Activated T-cell treated with anti-CD3 and anti-CD28 coated beads, Interleukin-2, amount 50 U/mL, for 72 hours (primary cell): Measurements from ENCODE around the gene CDX2. TPM values are rescaled to one million over a fixed set of nuclear protein-coding genes. Genes with fewer than 3 reads are reported as not detected.

ENCODE experiments used
- ATAC-seq, 2 donors: fragments of 150-1000 bp; cut with Tn5 transposase; replicated peaks in 1 of 2; 2 replicates each; pipeline ENCODE4 v1.10.0; 2021; ENCODE audit warnings: moderate library complexity in 2 of 2, mild to moderate bottlenecking in 1 of 2
- DNase-seq, 2 donors: peaks; one replicate each; pipeline ENCODE4 v3.0.0; 2021 to 2022; ENCODE audit warnings: mixed read lengths in 1 of 2
- H3K27ac Mint-ChIP-seq: one replicate; pipeline ENCODE4 v1.8.0; 2022; ENCODE audit warnings: mild to moderate bottlenecking, moderate library complexity, mixed read lengths
- H3K27me3 Mint-ChIP-seq: one replicate; pipeline ENCODE4 v1.8.0; 2022; ENCODE audit warnings: low read depth, mixed read lengths
- H3K36me3 Mint-ChIP-seq, 2 donors: one replicate each; pipeline ENCODE4 v1.8.0; 2022; ENCODE audit warnings: mixed read lengths in 2 of 2, mild to moderate bottlenecking in 1 of 2; ENCODE audit not compliant: insufficient read depth in 2 of 2
- H3K4me1 Mint-ChIP-seq: one replicate; pipeline ENCODE4 v1.8.0; 2022; ENCODE audit warnings: low read depth, mixed read lengths
- H3K4me3 Mint-ChIP-seq, 2 donors: one replicate each; pipeline ENCODE4 v1.8.0; 2022; ENCODE audit warnings: mild to moderate bottlenecking in 2 of 2, mixed read lengths in 2 of 2, moderate library complexity in 2 of 2
- H3K9me3 Mint-ChIP-seq, 2 donors: one replicate each; pipeline ENCODE4 v1.8.0; 2022; ENCODE audit warnings: mixed read lengths in 2 of 2
- total RNA-seq, 2 donors: library from RNA; stranded (reverse); gene quantifications; one replicate each; pipeline ENCODE4 v1.2.3, GENCODE V29; 2022

Gene CDX2
- total RNA-seq, 2 donors from 2014 or later: not detected

DNA sequence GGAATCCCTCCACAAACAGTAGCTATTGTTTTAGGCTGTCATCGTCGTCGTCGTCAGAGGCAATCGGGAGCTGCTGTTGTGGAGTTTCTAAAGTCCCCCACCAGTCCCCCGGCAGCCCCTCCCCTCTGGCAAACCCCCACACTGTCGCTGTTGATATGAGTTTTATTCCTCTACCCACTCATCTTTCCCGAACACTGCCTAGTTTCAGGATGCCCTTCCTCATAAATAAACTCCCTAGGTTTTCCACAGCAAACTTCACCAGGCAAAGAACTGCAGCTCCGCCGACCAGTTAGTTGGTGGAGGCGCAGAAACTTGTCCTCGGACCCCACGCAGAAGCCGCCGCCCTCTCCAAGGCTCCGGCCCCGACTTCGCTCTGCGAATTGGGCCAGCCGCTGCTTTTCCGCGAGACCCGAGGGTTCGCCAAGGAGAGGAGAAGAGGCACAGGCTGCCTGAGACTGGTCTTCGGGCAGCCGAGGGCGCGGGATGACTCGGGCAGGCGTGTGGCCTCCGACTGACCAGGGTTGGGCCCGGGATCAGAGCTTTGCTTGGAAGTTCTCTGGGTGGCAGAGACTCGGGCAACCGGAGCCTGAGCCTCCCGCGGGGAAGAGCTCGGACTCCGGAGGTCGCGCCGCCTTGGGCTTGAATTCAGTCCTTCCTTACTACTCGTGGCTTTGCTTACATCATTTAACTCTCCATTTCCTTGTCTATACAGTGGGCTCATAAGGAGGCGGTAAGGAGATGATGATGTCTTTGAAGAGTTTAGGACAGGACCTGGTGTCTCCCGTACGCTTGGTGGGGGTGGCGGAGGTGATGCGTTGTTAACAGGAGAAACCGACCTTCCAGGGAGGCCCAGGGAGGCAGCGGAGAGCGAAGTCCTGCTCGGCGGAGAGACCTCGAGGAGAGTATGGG, 41.4 kb downstream of the CDX2 start:
- Mint-ChIP-seq H3K4me1 (peaks cover 38% of the 10 kb centered on the region), H3K27me3 (peaks cover 93% of the 10 kb centered on the region), H3K36me3 (peaks cover 0 to 2% of the 10 kb centered on the region in 2 donors), H3K9me3 (no peaks in the 10 kb centered on the region), H3K27ac (no peak overlapping the region), H3K4me3 (peak overlapping the region; percentile 65 to 76)
- no peak for ATAC-seq
- peak in 1 of 2 donors; percentile 2 for DNase-seq

DNA sequence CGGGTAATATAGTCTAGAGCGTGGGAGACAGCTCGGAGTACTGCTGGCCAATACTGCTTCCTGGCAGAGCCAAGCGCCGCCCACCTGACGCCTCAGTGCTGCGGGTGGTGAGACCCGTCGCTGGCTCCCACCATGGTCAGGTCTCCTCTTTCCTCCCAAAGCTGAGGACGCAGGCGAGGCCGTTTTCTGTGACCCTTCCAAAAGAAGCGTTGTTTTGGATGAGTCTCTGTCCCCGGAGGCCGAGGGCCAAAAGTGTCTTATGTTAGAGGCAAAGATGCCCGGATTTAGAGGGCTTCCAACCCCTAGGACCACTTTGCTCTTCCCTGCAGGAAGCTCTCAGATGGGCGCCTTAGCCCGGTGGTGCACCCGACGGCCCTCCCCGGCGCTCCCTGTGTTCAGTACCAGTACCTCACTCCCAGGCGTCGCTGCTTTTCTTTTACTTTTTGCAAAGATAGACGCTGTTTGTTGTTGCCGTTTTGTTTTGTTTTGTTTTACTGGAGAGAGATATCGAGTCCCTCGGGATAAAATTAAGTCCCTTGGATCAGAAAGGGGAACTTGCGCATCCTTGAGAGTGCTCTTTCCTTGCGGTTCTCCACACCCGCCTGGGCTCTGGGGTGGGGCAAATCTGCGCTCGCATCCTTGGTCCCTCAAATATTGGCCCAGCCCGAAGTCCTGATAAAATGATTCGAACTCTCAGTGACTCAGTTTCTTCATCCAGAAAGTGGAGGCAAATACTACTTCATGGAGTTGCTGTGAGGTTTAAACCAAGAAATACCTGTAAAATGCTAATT, 42.3 kb downstream of the CDX2 start:
- Mint-ChIP-seq H3K4me3 (peak overlapping the region; percentile 65 to 76), H3K9me3 (no peaks in the 10 kb centered on the region), H3K4me1 (peaks cover 43% of the 10 kb centered on the region), H3K36me3 (peaks cover 0 to 2% of the 10 kb centered on the region in 2 donors), H3K27ac (no peak overlapping the region), H3K27me3 (peaks cover 95% of the 10 kb centered on the region)
- ATAC-seq: peak in 1 of 2 donors; percentile 32
- DNase-seq: peak; percentile 18 to 21

DNA sequence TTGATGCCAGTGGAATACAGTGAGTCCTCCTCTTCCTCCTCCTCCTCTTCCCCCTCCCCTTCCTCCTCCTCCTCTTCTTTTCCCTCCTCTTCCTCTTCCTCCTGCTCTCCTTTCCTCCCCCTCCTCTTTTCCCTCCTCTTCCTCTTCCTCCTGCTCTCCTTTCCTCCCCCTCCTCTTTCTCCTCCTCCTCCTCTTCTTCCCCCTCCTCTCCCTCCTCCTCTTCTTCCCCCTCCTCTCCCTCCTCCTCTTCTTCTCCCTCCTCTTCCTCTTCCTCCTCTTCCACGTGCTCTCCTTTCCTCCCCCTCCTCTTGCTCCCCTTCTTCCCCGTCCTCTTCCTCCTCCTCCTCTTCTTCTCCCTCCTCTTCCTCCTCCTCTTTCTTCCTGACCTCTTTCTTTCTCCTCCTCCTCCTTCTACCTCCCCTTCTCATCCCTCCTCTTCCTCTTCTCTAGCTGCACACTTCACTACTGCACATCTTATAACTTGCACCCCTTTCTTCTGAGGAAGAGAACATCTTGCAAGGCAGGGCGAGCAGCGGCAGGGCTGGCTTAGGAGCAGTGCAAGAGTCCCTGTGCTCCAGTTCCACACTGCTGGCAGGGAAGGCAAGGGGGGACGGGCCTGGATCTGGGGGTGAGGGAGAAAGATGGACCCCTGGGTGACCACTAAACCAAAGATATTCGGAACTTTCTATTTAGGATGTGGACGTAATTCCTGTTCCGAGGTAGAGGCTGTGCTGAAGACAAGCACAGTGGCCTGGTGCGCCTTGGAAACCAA, 43.7 kb downstream of the CDX2 start:
- Mint-ChIP-seq H3K4me3 (peak overlapping the region; percentile 3 to 18), H3K27me3 (peaks cover 91% of the 10 kb centered on the region), H3K36me3 (peaks cover 0 to 3% of the 10 kb centered on the region in 2 donors), H3K4me1 (peaks cover 49% of the 10 kb centered on the region), H3K27ac (no peak overlapping the region), H3K9me3 (no peaks in the 10 kb centered on the region)
- no peak for DNase-seq
- ATAC-seq: no peak

DNA sequence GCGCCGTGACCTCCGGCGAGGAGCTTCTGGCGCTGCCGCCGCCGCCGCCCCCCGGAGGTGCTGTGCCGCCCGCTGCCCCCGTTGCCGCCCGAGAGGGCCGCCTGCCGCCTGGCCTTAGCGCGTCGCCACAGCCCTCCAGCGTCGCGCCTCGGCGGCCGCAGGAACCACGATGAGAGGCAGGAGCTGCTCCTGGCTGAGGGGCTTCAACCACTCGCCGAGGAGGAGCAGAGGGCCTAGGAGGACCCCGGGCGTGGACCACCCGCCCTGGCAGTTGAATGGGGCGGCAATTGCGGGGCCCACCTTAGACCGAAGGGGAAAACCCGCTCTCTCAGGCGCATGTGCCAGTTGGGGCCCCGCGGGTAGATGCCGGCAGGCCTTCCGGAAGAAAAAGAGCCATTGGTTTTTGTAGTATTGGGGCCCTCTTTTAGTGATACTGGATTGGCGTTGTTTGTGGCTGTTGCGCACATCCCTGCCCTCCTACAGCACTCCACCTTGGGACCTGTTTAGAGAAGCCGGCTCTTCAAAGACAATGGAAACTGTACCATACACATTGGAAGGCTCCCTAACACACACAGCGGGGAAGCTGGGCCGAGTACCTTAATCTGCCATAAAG, 44.5 kb downstream of the CDX2 start:
- no peak for ATAC-seq

DNA sequence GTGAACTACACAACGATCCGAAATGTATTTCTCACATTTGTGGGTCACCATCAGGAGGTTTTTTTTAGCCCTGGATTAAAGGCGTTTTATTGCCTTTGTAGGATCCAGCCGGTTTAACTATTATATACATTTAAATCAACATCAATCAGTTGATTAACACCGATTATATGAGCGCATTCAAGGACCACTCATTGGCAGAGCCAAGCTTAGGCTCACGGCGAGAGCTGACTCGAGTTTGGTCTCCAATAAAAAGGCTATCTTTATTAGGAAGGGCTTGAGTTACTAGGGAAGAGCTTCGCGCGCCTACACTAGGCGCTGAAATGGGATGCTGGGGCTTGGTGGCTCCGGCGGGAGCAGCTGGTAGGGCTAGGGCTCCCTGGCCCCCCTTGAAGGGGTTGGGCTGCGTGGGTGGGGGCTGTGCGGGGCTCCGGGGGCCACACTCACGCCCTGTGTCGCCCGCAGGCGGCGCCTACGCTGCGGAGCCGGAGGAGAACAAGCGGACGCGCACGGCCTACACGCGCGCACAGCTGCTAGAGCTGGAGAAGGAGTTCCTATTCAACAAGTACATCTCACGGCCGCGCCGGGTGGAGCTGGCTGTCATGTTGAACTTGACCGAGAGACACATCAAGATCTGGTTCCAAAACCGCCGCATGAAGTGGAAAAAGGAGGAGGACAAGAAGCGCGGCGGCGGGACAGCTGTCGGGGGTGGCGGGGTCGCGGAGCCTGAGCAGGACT, 45.2 kb downstream of the CDX2 start:
- Mint-ChIP-seq H3K4me3 (peak overlapping the region; percentile 82), H3K9me3 (no peaks in the 10 kb centered on the region), H3K27me3 (peaks cover 85% of the 10 kb centered on the region), H3K4me1 (peaks cover 50% of the 10 kb centered on the region), H3K27ac (peak overlapping the region; percentile 92), H3K36me3 (peaks cover 0 to 3% of the 10 kb centered on the region in 2 donors)
- DNase-seq (peak; percentile 42 to 44), ATAC-seq (no peak)

More for the DNA sequence above, 44.5 kb downstream of the CDX2 start:
- Mint-ChIP-seq H3K36me3 (peaks cover 0 to 3% of the 10 kb centered on the region in 2 donors), H3K4me3 (peak overlapping the region in 1 of 2 donors; percentile 12), H3K9me3 (no peaks in the 10 kb centered on the region), H3K27ac (no peak overlapping the region), H3K4me1 (peaks cover 50% of the 10 kb centered on the region), H3K27me3 (peaks cover 85% of the 10 kb centered on the region)
- DNase-seq: peak; percentile 3 to 10

DNA sequence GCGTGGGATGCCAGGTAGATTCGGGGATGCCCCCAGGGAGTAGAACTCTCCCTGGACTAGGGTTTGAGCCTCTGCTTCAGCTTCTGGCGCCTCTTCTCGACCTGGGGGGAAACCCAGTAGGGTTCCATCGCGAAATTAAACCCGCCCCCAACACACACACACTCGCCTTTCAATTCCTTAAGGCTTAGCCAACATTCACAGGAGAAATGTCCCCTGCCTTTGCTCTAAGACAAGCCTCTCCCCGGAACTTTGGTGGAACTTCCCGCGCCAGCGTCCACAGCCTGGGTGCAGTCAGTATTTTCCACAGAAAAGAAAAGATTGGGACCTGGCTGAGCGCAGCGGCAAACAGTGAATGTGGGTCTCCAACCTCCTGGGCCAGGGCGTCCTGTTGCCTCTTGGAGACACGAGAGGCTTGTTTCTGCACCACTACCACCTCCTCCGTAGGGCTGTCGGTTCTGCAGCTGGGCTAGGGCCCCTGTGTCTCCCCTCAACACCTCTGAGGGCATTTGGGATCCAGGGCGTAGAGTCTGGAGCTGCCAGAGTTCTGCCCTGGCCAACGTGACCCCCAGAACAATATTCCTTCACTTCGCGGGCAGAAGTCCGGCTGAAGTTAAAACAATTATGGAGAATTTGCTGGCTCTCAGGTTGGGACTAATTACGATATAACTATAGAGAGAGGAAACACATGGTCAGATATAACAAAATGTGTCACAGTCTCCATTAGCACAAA, 46.1 kb downstream of the CDX2 start:
- Mint-ChIP-seq H3K36me3 (peaks cover 0 to 3% of the 10 kb centered on the region in 2 donors), H3K4me3 (peak overlapping the region; percentile 48 to 82), H3K9me3 (no peaks in the 10 kb centered on the region), H3K4me1 (peaks cover 56% of the 10 kb centered on the region), H3K27ac (peak overlapping the region; percentile 92), H3K27me3 (peaks cover 85% of the 10 kb centered on the region)
- ATAC-seq: no peak
- DNase-seq: peak; percentile 8 to 9

DNA sequence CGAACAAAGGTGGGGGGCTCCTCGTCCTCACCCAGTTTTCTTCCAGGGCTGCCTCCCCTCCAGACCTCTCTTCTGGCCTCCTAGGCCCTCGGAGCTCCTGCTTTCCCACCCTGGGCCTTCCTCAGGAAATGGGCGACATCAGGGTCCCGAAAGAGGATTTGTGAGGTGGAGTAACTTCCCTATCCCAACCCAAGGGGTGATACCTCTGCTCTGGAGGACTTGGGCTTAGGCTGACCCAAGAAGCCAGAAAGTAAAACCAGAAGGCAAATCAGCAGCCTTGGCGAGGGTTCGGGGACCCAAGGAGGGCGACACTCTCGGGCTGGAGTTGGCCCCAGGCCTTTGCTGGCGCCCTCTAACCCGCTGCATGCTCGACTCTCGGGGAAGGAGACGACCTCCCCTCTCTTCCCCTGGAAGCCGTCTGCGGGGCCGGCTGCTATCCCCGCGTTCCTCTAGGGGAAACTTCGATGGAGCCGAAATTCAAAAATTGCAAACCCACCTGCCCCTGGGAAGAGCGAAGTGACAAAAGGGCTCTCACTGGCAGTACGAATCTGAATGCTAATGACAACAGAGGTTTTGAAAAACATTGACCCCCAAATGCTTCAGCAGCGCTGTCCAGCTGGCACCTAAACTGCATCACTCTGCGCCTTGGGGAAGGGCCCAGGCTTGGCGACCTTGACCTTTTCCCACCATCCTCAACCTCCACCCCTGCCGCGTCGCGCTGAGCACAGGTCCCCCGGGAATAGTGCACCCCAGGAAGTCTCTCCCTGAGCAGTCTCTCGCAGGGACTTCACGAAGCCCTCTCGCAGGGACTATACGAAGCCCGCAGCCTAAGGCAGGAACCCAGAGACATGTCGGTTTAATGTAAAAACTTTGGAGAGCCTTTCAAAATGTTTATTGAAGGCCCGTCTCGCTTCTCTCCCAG, 46.9 kb downstream of the CDX2 start:
- no peaks in the 10 kb centered on the region for H3K9me3 Mint-ChIP-seq
- H3K27me3 Mint-ChIP-seq: peaks cover 85% of the 10 kb centered on the region
- ATAC-seq (no peak), DNase-seq (peak; percentile 3 to 15)
- peaks cover 56% of the 10 kb centered on the region for H3K4me1 Mint-ChIP-seq
- H3K4me3 Mint-ChIP-seq: peak overlapping the region; percentile 73 to 89
- H3K36me3 Mint-ChIP-seq: peaks cover 0 to 1% of the 10 kb centered on the region in 2 donors
- no peak overlapping the region for H3K27ac Mint-ChIP-seq

DNA sequence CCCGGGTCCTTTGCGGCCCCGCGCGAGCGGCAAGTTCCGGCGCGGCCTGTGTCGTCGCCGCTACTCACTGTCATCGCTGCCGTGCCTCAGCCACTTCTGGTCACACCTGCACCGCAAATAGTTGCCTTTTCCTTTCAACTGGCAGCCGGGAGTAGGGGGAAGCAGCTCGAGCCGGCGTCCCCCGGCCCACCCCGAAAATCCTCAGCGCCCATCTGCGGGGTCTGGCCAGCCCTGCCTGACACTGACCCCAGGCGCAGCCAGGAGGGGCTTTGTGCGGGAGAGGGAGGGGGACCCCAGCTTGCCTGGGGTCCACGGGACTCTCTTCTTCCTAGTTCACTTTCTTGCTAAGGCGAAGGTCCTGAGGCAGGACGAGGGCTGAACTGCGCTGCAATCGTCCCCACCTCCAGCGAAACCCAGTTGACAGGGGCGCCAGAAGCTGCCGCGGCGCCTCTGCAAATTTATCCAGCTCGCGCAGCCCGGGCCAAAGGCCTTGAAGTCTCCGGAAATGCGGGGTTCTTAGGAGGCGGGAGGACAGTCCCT, 47.6 kb downstream of the CDX2 start:
- peaks cover 0 to 1% of the 10 kb centered on the region in 2 donors for H3K36me3 Mint-ChIP-seq
- peak; percentile 51 to 60 for ATAC-seq
- no peak overlapping the region for H3K27ac Mint-ChIP-seq
- H3K27me3 Mint-ChIP-seq: peaks cover 82% of the 10 kb centered on the region
- peaks cover 52% of the 10 kb centered on the region for H3K4me1 Mint-ChIP-seq
- DNase-seq: peak; percentile 49 to 50
- no peaks in the 10 kb centered on the region for H3K9me3 Mint-ChIP-seq
- peak overlapping the region; percentile 89 to 90 for H3K4me3 Mint-ChIP-seq

DNA sequence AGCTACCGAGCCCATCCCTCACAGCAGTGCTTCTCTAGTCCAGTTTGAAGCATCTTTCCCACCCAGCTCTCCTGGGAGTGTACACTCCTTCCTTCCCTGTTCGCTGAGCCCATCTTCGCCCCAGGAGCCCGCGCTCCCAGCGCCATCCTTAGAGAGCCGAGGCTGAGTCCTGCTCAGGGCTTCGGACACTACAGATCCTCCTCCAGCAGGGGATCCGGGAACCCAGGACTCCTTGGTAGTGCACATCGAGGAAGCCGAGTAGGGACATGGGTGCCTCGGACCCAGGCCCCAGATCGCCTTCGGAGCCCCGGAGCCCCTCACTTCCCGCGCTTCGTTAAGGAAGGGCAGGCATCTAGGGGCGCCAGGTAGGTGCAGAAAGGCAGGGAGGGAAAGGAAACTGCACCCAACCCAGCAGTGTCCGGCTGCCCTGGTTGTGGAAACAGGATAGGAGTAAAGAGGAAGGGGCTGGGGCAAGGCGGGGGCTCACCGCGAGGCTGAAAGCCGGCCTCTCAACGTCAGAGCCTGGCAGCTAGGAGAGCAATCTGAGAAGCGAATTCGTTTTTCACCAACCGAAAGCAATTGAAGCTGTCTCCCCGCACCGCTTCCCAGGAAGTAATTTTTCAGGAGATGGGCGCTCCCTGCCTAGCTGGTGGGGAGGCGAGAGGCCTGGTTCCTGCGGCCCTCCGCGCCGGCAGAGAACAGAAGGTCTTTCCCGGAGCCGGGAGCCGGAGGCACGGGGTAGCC, 48.3 kb downstream of the CDX2 start:
- Mint-ChIP-seq H3K27ac (peak overlapping the region; percentile 79), H3K36me3 (peaks cover 0 to 1% of the 10 kb centered on the region in 2 donors), H3K27me3 (peaks cover 78% of the 10 kb centered on the region), H3K4me3 (peak overlapping the region; percentile 89 to 90), H3K9me3 (no peaks in the 10 kb centered on the region), H3K4me1 (peaks cover 45% of the 10 kb centered on the region)
- peak; percentile 9 to 17 for ATAC-seq
- peak; percentile 11 to 21 for DNase-seq
